ENCODE measurements around the gene SLC2A8. TPM values are rescaled to one million over a fixed set of nuclear protein-coding genes. Genes with fewer than 3 reads are reported as not detected.
A peak's percentile ranks its signal among the peaks of the same experiment; 100 is the strongest.

Gene SLC2A8
- total and polyA plus RNA-seq, 4 donors = 15.7 to 32.3 (median 24.3) TPM

- Histone ChIP-seq H3K27ac (ENCODE audit: low read depth, low read length) (no peak overlapping the region), H3K9me3 (ENCODE audit: control insufficient read depth, insufficient read depth, low read length) (no peaks in the 10 kb centered on the region), H3K36me3 (ENCODE audit: control insufficient read depth, insufficient read depth, low read length) (peaks cover 32% of the 10 kb centered on the region), H3K4me1 (ENCODE audit: control insufficient read depth, insufficient read depth, low read length) (no peaks in the 10 kb centered on the region), H3K4me3 (ENCODE audit: low read depth, low read length) (no peak overlapping the region), H3K27me3 (ENCODE audit: control insufficient read depth, insufficient read depth, low read length) (no peaks in the 10 kb centered on the region)
- WGBS (ENCODE audit: insufficient coverage) = 87% methylated on average over 12 of the region's 13 CpGs
- no peak for DNase-seq (ENCODE audit: low read depth in 4 of 6, low spot score in 6 of 6)
Observed at GRCh38 chr9:127370672-127371648, 26.0 kb upstream of the SLC2A8 start.

- no peak for DNase-seq (ENCODE audit: low read depth in 4 of 6, low spot score in 6 of 6)
- H3K36me3 ChIP-seq (ENCODE audit: control insufficient read depth, insufficient read depth, low read length) = peaks cover 8% of the 10 kb centered on the region
- no peak overlapping the region for H3K27ac ChIP-seq (ENCODE audit: low read depth, low read length)
- no peak overlapping the region for H3K4me3 ChIP-seq (ENCODE audit: low read depth, low read length)
- H3K9me3 ChIP-seq (ENCODE audit: control insufficient read depth, insufficient read depth, low read length) = no peaks in the 10 kb centered on the region
- WGBS (ENCODE audit: insufficient coverage) = no CpG with 5 or more reads among the region's 3 CpGs
- H3K27me3 ChIP-seq (ENCODE audit: control insufficient read depth, insufficient read depth, low read length) = no peaks in the 10 kb centered on the region
- peaks cover 12% of the 10 kb centered on the region for H3K4me1 ChIP-seq (ENCODE audit: control insufficient read depth, insufficient read depth, low read length)
Observed at GRCh38 chr9:127380479-127380878, 16.5 kb upstream of the SLC2A8 start.

GRCh38 chr9:127382541-127382940 lies 14.4 kb upstream of the SLC2A8 start:
- Histone ChIP-seq H3K4me3 (ENCODE audit: low read depth, low read length) (no peak overlapping the region), H3K9me3 (ENCODE audit: control insufficient read depth, insufficient read depth, low read length) (no peaks in the 10 kb centered on the region), H3K36me3 (ENCODE audit: control insufficient read depth, insufficient read depth, low read length) (peaks cover 12% of the 10 kb centered on the region), H3K4me1 (ENCODE audit: control insufficient read depth, insufficient read depth, low read length) (peaks cover 16% of the 10 kb centered on the region), H3K27ac (ENCODE audit: low read depth, low read length) (no peak overlapping the region), H3K27me3 (ENCODE audit: control insufficient read depth, insufficient read depth, low read length) (no peaks in the 10 kb centered on the region)
- 92% methylated on average over 2 of the region's 2 CpGs for WGBS (ENCODE audit: insufficient coverage)
- no peak for DNase-seq (ENCODE audit: low read depth in 4 of 6, low spot score in 6 of 6)

- peaks cover 23% of the 10 kb centered on the region for H3K4me1 ChIP-seq (ENCODE audit: control insufficient read depth, insufficient read depth, low read length)
- no peaks in the 10 kb centered on the region for H3K9me3 ChIP-seq (ENCODE audit: control insufficient read depth, insufficient read depth, low read length)
- 87% methylated on average over 11 of the region's 11 CpGs for WGBS (ENCODE audit: insufficient coverage)
- no peaks in the 10 kb centered on the region for H3K27me3 ChIP-seq (ENCODE audit: control insufficient read depth, insufficient read depth, low read length)
- no peak for DNase-seq (ENCODE audit: low read depth in 4 of 6, low spot score in 6 of 6)
- no peak overlapping the region for H3K4me3 ChIP-seq (ENCODE audit: low read depth, low read length)
- no peak overlapping the region for H3K27ac ChIP-seq (ENCODE audit: low read depth, low read length)
- H3K36me3 ChIP-seq (ENCODE audit: control insufficient read depth, insufficient read depth, low read length) = peaks cover 12% of the 10 kb centered on the region
Observed at GRCh38 chr9:127384016-127384730, 12.8 kb upstream of the SLC2A8 start.

- peaks cover 23% of the 10 kb centered on the region for H3K4me1 ChIP-seq (ENCODE audit: control insufficient read depth, insufficient read depth, low read length)
- WGBS (ENCODE audit: insufficient coverage) = 76% methylated on average over 13 of the region's 13 CpGs
- peaks cover 16% of the 10 kb centered on the region for H3K36me3 ChIP-seq (ENCODE audit: control insufficient read depth, insufficient read depth, low read length)
- H3K27ac ChIP-seq (ENCODE audit: low read depth, low read length) = no peak overlapping the region
- H3K9me3 ChIP-seq (ENCODE audit: control insufficient read depth, insufficient read depth, low read length) = no peaks in the 10 kb centered on the region
- no peaks in the 10 kb centered on the region for H3K27me3 ChIP-seq (ENCODE audit: control insufficient read depth, insufficient read depth, low read length)
- H3K4me3 ChIP-seq (ENCODE audit: low read depth, low read length) = no peak overlapping the region
- DNase-seq (ENCODE audit: low read depth in 4 of 6, low spot score in 6 of 6) = no peak
Observed at GRCh38 chr9:127384901-127385300, 12.1 kb upstream of the SLC2A8 start.

- no peaks in the 10 kb centered on the region for H3K27me3 ChIP-seq (ENCODE audit: control insufficient read depth, insufficient read depth, low read length)
- DNase-seq (ENCODE audit: low read depth in 4 of 6, low spot score in 6 of 6) = peak in 1 of 6 donors; percentile 53
- H3K36me3 ChIP-seq (ENCODE audit: control insufficient read depth, insufficient read depth, low read length) = peaks cover 22% of the 10 kb centered on the region
- 42% methylated on average over 2 of the region's 4 CpGs for WGBS (ENCODE audit: insufficient coverage)
- H3K4me1 ChIP-seq (ENCODE audit: control insufficient read depth, insufficient read depth, low read length) = peaks cover 23% of the 10 kb centered on the region
- H3K9me3 ChIP-seq (ENCODE audit: control insufficient read depth, insufficient read depth, low read length) = no peaks in the 10 kb centered on the region
- no peak overlapping the region for H3K27ac ChIP-seq (ENCODE audit: low read depth, low read length)
- no peak overlapping the region for H3K4me3 ChIP-seq (ENCODE audit: low read depth, low read length)
Observed at GRCh38 chr9:127386249-127386648, 10.7 kb upstream of the SLC2A8 start.

GRCh38 chr9:127386981-127387380 lies 10.0 kb upstream of the SLC2A8 start:
- 85% methylated on average over 5 of the region's 10 CpGs for WGBS (ENCODE audit: insufficient coverage)
- no peak overlapping the region for H3K4me3 ChIP-seq (ENCODE audit: low read depth, low read length)
- no peaks in the 10 kb centered on the region for H3K27me3 ChIP-seq (ENCODE audit: control insufficient read depth, insufficient read depth, low read length)
- H3K9me3 ChIP-seq (ENCODE audit: control insufficient read depth, insufficient read depth, low read length) = no peaks in the 10 kb centered on the region
- H3K36me3 ChIP-seq (ENCODE audit: control insufficient read depth, insufficient read depth, low read length) = peaks cover 27% of the 10 kb centered on the region
- DNase-seq (ENCODE audit: low read depth in 4 of 6, low spot score in 6 of 6) = no peak
- no peak overlapping the region for H3K27ac ChIP-seq (ENCODE audit: low read depth, low read length)
- peaks cover 23% of the 10 kb centered on the region for H3K4me1 ChIP-seq (ENCODE audit: control insufficient read depth, insufficient read depth, low read length)

GRCh38 chr9:127388037-127388855 lies 8.7 kb upstream of the SLC2A8 start:
- WGBS (ENCODE audit: insufficient coverage) = 39% methylated on average over 7 of the region's 10 CpGs
- Histone ChIP-seq H3K27ac (ENCODE audit: low read depth, low read length) (peak overlapping the region; percentile 70), H3K27me3 (ENCODE audit: control insufficient read depth, insufficient read depth, low read length) (no peaks in the 10 kb centered on the region), H3K4me3 (ENCODE audit: low read depth, low read length) (no peak overlapping the region), H3K4me1 (ENCODE audit: control insufficient read depth, insufficient read depth, low read length) (peaks cover 23% of the 10 kb centered on the region), H3K9me3 (ENCODE audit: control insufficient read depth, insufficient read depth, low read length) (no peaks in the 10 kb centered on the region), H3K36me3 (ENCODE audit: control insufficient read depth, insufficient read depth, low read length) (peaks cover 39% of the 10 kb centered on the region)
- DNase-seq (ENCODE audit: low read depth in 4 of 6, low spot score in 6 of 6) = peak in 2 of 6 donors; percentile 65 to 89

- Histone ChIP-seq H3K27ac (ENCODE audit: low read depth, low read length) (peak overlapping the region; percentile 70), H3K36me3 (ENCODE audit: control insufficient read depth, insufficient read depth, low read length) (peaks cover 39% of the 10 kb centered on the region), H3K9me3 (ENCODE audit: control insufficient read depth, insufficient read depth, low read length) (no peaks in the 10 kb centered on the region), H3K27me3 (ENCODE audit: control insufficient read depth, insufficient read depth, low read length) (no peaks in the 10 kb centered on the region), H3K4me1 (ENCODE audit: control insufficient read depth, insufficient read depth, low read length) (peaks cover 23% of the 10 kb centered on the region), H3K4me3 (ENCODE audit: low read depth, low read length) (no peak overlapping the region)
- 21% methylated on average over 6 of the region's 6 CpGs for whole genome bisulfite sequencing (ENCODE audit: insufficient coverage)
- peak in 2 of 6 donors; percentile 27 to 33 for DNase-seq (ENCODE audit: low read depth in 4 of 6, low spot score in 6 of 6)
Observed at GRCh38 chr9:127388856-127389238, 8.1 kb upstream of the SLC2A8 start.
